Left ventricle myocardium inferior (tissue), 1 donor: ENCODE results near the gene TUBD1. TPM values are rescaled to one million over a fixed set of nuclear protein-coding genes. Genes with fewer than 3 reads are reported as not detected.
"Not testable (repeated sequence)": the region's sequence is repeated elsewhere in the genome, so short reads cannot be mapped to it uniquely, and the experiment has no call there.

Source experiments
- DNase-seq: peaks from one replicate; pipeline ENCODE4 v3.0.0-alpha.2; 2020
- H3K27ac ChIP-seq: fragments of 200-600 bp; replicated peaks from 2 replicates; pipeline ENCODE4 v1.8.0; 2021
- H3K27me3 ChIP-seq: fragments of 200-600 bp; 2 replicates; pipeline ENCODE4 v1.8.0; 2021; ENCODE audit warnings: low read depth
- H3K36me3 ChIP-seq: fragments of 200-600 bp; 2 replicates; pipeline ENCODE4 v1.8.0; 2021
- H3K4me1 ChIP-seq: fragments of 200-600 bp; 2 replicates; pipeline ENCODE4 v1.8.0; 2021
- H3K4me3 ChIP-seq: fragments of 200-600 bp; 2 replicates; pipeline ENCODE4 v1.8.0; 2021; ENCODE audit warnings: mild to moderate bottlenecking, moderate library complexity
- H3K9me3 ChIP-seq: fragments of 200-600 bp; replicated peaks from 2 replicates; pipeline ENCODE4 v1.8.0; 2021
- intact Hi-C: fragments of 100-400 bp; cut with micrococcal nuclease; formaldehyde crosslinking; loops from one replicate; pipeline ENCODE4 v1.11.0; 2022
- long read RNA-seq: library from polyadenylated mRNA; unstranded; transcript quantifications from one replicate; pipeline ENCODE4 v2.0.0, GENCODE V29; 2021
- total RNA-seq: library from RNA; stranded (reverse); fragmentation: NEBNext Ultra II Directional; extraction: Animal tissue kit (Norgen Biotek cat#: 25700); gene quantifications from one replicate; pipeline ENCODE4 v1.2.1, GENCODE V29; 2021
- TF ChIP-seq, protein P1 (sequence below): fragments of 200-600 bp; IDR thresholded peaks from 2 replicates; pipeline ENCODE4 v1.8.0; 2021; ENCODE audit warnings: antibody characterized with exemption, mild to moderate bottlenecking, borderline replicate concordance
- donor health status: DM: no; HTN: yes; CAD: no; lungs with severe emphysema.

Gene TUBD1, protein sequence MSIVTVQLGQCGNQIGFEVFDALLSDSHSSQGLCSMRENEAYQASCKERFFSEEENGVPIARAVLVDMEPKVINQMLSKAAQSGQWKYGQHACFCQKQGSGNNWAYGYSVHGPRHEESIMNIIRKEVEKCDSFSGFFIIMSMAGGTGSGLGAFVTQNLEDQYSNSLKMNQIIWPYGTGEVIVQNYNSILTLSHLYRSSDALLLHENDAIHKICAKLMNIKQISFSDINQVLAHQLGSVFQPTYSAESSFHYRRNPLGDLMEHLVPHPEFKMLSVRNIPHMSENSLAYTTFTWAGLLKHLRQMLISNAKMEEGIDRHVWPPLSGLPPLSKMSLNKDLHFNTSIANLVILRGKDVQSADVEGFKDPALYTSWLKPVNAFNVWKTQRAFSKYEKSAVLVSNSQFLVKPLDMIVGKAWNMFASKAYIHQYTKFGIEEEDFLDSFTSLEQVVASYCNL
- 7.8 TPM for total RNA-seq
- long read RNA-seq, partial matches to known transcripts = 0 of 3 reads
- long read RNA-seq, other reads (novel, unspliced or antisense) = 0 of 3 reads

DNA sequence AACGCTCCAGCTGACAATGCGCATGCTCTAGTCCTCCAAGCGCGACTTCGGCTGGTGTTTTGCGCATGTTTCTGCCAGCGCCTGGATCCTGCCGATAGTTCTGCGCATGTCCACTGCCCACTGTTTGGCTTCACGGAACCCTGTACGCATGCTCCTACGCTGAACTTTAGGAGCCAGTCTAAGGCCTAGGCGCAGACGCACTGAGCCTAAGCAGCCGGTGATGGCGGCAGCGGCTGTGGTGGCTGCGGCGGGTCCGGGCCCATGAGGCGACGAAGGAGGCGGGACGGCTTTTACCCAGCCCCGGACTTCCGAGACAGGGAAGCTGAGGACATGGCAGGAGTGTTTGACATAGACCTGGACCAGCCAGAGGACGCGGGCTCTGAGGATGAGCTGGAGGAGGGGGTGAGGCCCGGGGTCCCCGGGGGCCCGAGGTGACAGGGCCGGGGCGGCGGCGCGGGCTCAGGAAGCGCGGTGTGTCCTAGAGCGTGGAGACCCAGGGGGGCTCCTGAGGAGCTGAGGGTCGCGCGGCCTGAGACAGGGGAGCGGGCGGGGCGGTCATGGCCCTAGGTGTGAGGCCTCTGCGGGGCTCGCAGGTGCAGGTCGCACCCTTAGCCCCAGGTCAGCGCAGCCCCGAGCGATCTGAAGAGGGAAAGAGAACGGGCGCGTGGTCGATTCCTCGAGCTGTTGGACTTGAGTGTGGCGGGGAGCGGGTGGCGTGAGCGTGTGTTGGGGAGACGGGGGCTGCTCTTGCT is at the start of gene TUBD1, which contains the start of gene RPS6KB1:
TSS of gene TUBD1 (minus strand) at position 20 of the 752 bp plus-strand sequence. CDS start 1,941 bp downstream, outside the sequence.
TSS of gene RPS6KB1 (plus strand) at position 198 of the 752 bp plus-strand sequence. CDS start at position 262, 64 bp downstream.
- TF ChIP-seq, protein P1, sequence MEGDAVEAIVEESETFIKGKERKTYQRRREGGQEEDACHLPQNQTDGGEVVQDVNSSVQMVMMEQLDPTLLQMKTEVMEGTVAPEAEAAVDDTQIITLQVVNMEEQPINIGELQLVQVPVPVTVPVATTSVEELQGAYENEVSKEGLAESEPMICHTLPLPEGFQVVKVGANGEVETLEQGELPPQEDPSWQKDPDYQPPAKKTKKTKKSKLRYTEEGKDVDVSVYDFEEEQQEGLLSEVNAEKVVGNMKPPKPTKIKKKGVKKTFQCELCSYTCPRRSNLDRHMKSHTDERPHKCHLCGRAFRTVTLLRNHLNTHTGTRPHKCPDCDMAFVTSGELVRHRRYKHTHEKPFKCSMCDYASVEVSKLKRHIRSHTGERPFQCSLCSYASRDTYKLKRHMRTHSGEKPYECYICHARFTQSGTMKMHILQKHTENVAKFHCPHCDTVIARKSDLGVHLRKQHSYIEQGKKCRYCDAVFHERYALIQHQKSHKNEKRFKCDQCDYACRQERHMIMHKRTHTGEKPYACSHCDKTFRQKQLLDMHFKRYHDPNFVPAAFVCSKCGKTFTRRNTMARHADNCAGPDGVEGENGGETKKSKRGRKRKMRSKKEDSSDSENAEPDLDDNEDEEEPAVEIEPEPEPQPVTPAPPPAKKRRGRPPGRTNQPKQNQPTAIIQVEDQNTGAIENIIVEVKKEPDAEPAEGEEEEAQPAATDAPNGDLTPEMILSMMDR = no peak
- H3K4me1 ChIP-seq = peaks cover 52% of the 10 kb centered on the region
- H3K9me3 ChIP-seq = no peaks in the 10 kb centered on the region
- H3K27me3 ChIP-seq = no peaks in the 10 kb centered on the region
- H3K4me3 ChIP-seq = peak within 1 kb of the TSS; percentile 85
- peak within 1 kb of the TSS; percentile 91 for H3K27ac ChIP-seq
- peak; percentile 96 for DNase-seq
- intact Hi-C loops = no loop called here
- peaks cover 6% of the 10 kb centered on the region for H3K36me3 ChIP-seq

DNA sequence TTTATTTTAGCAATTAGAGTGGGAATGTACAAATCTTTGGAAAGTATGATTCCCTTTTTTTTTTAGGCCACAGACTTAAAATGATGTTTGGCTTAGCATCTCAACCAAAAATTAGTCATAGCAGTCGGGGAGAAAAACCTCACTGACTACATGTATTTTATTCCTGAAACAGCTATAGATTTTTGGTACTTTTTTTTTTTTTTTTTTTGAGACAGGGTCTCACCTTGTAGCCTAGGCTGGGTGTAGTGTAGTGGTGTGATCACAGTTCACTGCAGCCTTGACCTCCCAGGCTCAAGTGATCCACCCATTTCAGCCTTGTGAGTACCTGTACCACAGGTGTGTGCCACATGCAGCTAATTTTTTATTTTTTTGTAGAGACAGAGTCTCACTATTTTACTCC is 48.4 kb upstream of the TUBD1 start:
- H3K36me3 ChIP-seq = peaks cover 87% of the 10 kb centered on the region
- H3K27ac ChIP-seq = no peak overlapping the region
- no peak for DNase-seq
- H3K4me3 ChIP-seq = no peak overlapping the region
- no peaks in the 10 kb centered on the region for H3K9me3 ChIP-seq
- no peaks in the 10 kb centered on the region for H3K4me1 ChIP-seq
- intact Hi-C loops = no loop called here
- no peaks in the 10 kb centered on the region for H3K27me3 ChIP-seq
- TF ChIP-seq, protein P1 = no peak

DNA sequence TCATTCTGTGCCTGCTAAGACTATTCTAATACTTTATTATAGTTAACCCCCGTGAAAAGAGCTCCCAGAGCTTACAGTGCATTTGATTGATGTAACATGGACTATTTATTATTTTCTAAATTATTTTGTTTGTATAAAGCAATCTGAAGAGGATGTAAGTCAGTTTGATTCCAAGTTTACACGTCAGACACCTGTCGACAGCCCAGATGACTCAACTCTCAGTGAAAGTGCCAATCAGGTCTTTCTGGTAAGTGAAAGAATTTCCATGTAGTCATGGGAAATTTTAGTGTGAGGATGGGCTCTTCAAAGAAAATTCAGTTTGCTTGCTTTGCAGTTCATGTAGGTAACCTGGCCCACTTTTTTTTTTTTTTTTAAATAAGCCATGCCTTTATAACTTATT is 48.0 kb upstream of the TUBD1 start:
- H3K4me3 ChIP-seq, intact Hi-C loops, H3K27me3 ChIP-seq, H3K9me3 ChIP-seq, DNase-seq, H3K4me1 ChIP-seq, H3K27ac ChIP-seq: not testable (repeated sequence)
- H3K36me3 ChIP-seq = peaks cover 87% of the 10 kb centered on the region

DNA sequence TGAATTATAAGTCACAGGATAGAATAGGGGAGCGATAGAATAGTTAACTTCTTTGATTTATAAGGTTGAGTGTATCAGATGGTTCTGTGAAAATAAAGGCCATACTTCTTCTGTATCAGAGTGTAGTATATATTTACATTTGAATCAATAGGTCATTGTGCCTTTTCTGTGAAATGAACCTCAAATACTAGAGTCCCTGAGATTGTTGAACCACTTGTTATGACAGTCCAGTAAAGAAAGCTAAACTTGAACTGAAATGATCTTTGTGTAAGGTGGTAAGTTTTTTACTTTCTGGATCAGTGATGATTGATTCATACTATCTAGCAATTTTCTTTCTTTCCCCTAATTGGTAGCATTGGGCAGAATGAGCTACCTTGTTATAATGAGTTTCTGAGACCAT is 40.6 kb upstream of the TUBD1 start:
- intact Hi-C loops, H3K27me3 ChIP-seq: not testable (repeated sequence)
- peaks cover 99% of the 10 kb centered on the region for H3K36me3 ChIP-seq

DNA sequence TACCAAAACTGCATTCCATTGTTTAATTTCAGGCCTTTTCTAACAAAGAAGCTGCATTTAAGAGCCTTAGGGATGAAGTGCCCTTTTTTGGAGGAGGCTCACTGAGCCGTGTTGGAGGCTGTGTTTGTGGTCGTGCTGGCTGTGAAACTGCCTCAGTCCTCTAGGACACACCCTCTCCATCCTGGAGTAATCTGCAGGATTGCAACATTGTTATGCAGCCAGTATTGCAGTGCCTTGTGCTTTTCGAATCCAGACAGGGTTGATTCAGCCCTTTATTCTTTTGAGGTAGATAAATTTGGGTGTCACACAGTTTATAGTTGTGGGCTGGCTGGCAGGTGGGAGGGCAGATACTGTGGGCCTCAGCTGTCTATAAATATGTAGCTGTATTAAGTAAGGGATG is 38.0 kb upstream of the TUBD1 start:
- H3K27me3 ChIP-seq, H3K4me1 ChIP-seq, DNase-seq, H3K27ac ChIP-seq, intact Hi-C loops, H3K9me3 ChIP-seq, H3K4me3 ChIP-seq: not testable (repeated sequence)
- peaks cover 100% of the 10 kb centered on the region for H3K36me3 ChIP-seq

More for the DNA sequence above, 40.6 kb upstream of the TUBD1 start:
- not testable (repeated sequence) for DNase-seq, H3K9me3 ChIP-seq, H3K4me1 ChIP-seq, H3K4me3 ChIP-seq, H3K27ac ChIP-seq

DNA sequence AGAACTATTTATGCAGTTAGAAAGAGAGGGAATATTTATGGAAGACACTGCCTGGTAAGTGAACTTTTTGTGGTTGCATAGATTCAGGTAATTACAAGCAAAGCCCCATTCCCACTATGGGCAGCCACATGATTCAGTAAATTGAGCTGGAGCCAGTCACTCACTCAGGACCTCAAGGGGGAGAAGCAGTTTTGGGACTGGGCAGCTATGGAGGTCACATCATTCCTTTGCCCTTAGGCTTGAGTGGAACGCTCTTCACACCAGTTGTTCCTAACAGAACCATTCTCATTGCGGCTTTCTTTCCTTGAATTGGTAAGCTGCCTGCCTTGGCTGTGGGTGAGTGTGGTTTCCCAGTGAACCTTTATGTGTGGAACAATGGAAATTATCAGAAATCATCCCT is 37.4 kb upstream of the TUBD1 start:
- H3K27ac ChIP-seq, H3K9me3 ChIP-seq, H3K4me3 ChIP-seq, H3K27me3 ChIP-seq, H3K4me1 ChIP-seq, DNase-seq, intact Hi-C loops: not testable (repeated sequence)
- H3K36me3 ChIP-seq = peaks cover 97% of the 10 kb centered on the region

DNA sequence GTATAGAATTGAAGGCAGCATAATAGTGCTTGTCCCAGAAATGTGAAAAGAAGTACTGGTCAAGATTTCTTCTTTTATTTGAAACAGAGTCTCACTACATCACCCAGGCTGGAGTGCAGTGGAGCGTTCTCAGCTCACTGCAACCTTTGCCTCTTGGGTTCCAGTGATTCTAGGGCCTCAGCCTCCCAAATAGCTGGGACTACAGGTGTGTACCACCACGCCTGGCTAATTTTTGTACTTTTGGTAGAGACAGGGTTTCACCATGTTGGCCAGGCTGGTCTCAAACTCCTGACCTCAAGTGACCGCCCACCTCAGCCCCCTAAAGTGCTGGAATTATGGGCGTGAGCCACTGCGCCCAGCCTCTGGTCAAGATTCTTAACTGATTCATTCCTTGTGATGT is 27.9 kb upstream of the TUBD1 start:
- H3K9me3 ChIP-seq = not testable (repeated sequence)

More for the DNA sequence above, 27.9 kb upstream of the TUBD1 start:
- peaks cover 83% of the 10 kb centered on the region for H3K36me3 ChIP-seq
- intact Hi-C loops, H3K4me3 ChIP-seq, H3K4me1 ChIP-seq, H3K27ac ChIP-seq, H3K27me3 ChIP-seq, DNase-seq: not testable (repeated sequence)
